Brain pericyte (primary cell): ENCODE data around the gene TSHZ2.
"Not testable (repeated sequence)": the region's sequence is repeated elsewhere in the genome, so short reads cannot be mapped to it uniquely, and the experiment has no call there.

Experiments used
- DNase-seq: peaks from one replicate; pipeline ENCODE4 v3.0.0-alpha.2; 2012; ENCODE audit warnings: low read depth, low spot score

Gene TSHZ2

DNA sequence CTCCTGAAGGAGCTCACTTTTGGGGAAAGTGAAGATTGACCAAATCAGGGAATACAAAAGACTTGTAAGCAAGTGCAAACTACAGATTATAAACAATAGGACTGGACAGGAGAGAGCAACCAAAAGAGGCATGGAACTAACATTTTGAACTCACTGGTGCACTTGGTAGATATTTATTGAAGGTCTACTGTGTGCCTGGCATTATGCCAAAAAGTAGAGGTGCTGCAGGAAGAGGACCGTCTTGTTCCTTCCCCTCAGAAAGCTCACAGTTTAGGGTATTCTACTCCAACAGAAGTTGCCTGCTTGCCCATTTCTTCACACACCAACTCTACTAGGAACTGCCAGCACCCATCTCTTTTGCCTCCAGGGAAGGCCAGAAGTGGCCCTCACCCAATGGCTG lies 10.0 kb upstream of the TSHZ2 start:
- no peak for DNase-seq

DNA sequence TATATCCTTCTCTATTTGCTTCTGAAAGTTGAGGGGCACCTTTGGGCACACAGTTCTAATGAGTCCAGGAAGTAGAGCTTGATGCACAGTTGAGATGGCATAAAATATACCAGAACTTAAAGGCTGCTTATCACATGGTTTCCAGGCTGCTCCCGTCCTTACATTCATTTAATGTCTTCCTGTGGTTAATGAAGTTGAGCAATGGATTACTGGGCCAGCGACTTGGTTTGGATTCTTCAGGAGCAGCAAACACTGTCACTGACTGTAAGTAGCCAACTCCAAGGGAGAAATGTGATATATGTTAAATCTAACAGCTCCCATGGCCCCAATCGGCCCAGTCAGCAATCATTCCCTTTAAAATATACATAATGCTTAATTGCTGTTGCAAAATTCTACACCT lies 9.0 kb upstream of the TSHZ2 start:
- DNase-seq: no peak

DNA sequence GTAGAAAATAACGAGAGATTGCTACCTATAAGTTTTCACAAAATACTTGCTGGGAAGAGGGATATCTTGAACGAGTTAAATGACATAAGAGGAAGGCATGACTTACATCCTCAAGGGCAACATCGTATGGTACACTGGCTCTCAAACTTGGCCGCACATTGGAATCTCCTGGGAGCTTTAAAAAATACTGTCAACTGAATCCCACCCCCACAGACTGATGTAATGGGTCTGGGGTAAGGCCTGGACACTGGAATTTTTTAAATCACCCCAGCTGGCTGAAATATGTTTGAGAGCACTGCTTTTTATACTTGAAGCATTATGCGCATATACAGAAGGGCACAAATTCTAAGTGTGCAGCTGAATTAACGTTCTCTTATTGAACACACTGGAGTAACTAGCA lies 8.0 kb upstream of the TSHZ2 start:
- DNase-seq: no peak

GRCh38 chr20:52965380-52965779 lies 6.8 kb upstream of the TSHZ2 start:
- DNase-seq: no peak

- DNase-seq: no peak
Measured at GRCh38 chr20:52965819-52966218, 6.3 kb upstream of the TSHZ2 start.

GRCh38 chr20:52966543-52966942 lies 5.6 kb upstream of the TSHZ2 start:
- DNase-seq: not testable (repeated sequence)

- no peak for DNase-seq
Measured at GRCh38 chr20:52971498-52972189, 514 bp upstream of the TSHZ2 start.

- DNase-seq: no peak
Measured at GRCh38 chr20:52972965-52973819, 1.0 kb downstream of the TSHZ2 start.

- no peak for DNase-seq
Measured at GRCh38 chr20:52974179-52974594, 2.0 kb downstream of the TSHZ2 start.

GRCh38 chr20:52975029-52975732 lies 3.0 kb downstream of the TSHZ2 start:
- DNase-seq: no peak

DNA sequence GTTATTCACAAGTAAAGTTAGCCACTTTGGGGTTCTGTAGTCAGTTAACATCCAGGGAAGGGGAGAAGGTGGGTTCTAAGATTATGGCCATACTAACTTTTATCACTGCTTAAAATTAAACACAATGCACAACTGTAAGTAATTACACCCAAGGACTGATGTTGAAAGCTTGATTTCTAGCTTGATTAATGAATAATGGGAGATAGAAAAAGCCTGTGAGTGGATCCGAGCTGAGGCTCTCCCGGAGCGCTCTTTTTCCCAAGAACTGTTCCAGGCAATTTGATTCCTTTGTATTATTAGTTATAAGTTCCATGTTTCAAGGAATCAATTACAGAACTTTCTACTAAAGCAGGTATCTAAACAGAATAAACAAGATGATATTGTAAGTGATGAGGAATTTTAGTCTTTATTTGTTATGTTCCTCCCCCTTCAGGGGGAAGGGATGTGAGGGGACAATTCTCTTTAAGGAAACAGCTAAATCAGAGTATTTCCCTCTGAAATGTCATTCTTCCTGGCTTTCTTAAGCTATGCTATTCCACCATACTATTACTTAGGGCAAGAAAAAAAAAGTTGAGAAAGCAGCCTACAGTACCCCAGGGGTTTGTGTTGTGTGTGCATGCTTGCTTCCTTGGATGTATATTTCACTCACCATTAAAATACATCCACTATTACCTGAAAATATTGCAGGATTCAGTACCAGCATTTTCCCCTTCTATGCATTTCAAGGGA lies 3.8 kb downstream of the TSHZ2 start:
- DNase-seq: no peak

- no peak for DNase-seq
Measured at GRCh38 chr20:52978851-52979250, 6.7 kb downstream of the TSHZ2 start.

DNA sequence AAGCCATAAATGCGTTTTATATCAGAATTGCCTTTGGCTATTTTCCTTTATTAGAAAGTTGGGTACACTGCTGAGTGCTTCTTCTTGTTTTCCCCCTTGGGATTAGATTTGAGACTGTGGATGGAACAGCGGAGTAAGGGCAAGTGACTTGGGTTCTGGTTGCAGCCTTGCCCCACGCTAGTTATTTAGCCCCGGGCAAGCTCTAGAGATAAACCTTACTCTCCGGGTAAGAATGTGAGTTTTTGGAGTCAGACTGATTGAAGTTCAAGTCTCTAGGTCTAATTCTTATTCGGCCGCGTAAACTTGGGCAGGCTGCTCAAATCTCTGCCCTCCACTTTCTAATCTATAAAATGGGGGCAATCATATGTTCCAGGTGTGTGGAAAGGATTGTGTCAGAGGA lies 8.9 kb downstream of the TSHZ2 start:
- no peak for DNase-seq

- no peak for DNase-seq
Measured at GRCh38 chr20:52983726-52984450, 11.7 kb downstream of the TSHZ2 start.

DNA sequence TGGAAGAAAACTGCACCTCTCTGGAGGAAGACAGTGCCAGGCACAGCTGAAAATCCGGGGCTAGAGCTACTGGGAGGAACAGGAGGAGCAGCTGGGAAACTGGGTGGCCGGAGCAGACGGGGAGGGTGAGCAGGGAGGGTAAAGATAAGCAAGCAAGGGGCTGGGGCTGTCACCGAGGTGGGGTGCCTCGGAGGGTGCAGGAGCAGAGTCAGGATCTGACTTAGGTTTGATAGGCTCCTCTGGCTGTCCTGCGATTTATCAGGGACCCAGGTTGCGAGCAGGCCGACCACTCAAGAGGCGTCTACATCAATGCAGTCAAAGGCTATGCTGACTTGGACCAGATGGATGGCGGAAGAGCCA lies 12.3 kb downstream of the TSHZ2 start:
- DNase-seq: no peak

DNA sequence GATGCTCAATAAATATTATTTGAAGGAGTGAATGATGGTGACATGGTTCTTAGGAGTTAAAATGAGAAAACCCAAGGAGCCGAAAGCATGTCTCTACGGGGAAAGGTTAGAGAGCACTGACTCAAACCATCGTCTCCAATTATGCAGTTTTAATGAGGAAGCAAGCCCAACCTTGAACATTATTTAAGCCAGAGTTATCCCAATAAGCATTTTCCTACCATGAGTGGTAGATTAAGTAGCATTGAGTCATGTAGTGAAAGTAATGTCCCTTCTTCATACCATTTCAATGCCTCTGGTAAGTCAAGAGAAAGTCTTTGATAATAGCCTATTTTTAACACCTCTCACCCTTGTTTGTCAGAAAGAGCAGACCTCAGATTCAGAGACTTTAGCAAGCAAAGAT lies 13.5 kb downstream of the TSHZ2 start:
- DNase-seq: no peak

- DNase-seq: no peak
Measured at GRCh38 chr20:52987295-52987694, 15.1 kb downstream of the TSHZ2 start.

GRCh38 chr20:52991830-52992229 lies 19.7 kb downstream of the TSHZ2 start:
- no peak for DNase-seq

DNA sequence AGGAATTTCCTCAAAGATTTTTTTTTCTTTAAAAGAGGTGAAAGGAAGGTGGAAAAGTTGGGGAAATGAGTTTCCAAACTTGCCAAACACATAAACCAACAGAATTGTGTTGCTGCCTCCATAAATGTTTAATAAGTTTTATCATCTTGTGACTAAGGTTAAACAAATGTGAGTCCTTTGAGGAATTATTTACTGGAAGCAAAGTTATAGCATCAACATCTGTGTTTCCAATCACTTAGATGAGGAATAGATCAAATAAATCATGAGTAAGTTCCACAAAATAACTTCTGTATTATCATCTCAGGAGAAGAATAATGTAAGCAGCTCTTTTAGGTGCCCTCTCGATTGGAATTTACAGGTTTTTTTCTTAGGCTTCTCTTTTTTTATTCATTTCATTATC lies 20.5 kb downstream of the TSHZ2 start:
- no peak for DNase-seq

DNA sequence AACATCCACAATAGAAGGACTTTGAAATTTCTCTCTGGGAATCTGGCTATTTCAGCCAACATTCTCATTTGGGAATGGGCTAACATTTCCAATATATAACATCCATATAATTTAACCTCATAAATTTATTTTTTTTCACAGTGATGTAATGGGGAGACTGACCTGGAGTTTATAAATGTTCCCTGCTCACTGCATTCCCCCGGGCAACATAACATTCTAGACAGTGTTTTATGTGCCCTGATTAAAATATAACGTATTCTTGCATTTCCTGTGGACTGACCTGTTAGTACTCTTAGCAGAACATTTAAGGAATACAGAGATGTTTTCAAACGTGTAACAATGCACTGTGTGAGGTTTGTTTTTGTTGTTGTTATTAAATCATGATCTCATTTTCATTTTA lies 20.9 kb downstream of the TSHZ2 start:
- DNase-seq: no peak
